Measurements from ENCODE around the gene HTRA3.

HTRA3 gene

GRCh38 chr4:8287343-8288280 is 18.1 kb downstream of the HTRA3 start:
- no peaks in the 10 kb centered on the region for H3K9me3 Mint-ChIP-seq
- no peak overlapping the region for H3K4me3 Mint-ChIP-seq
- H3K27me3 Mint-ChIP-seq (ENCODE audit: low read depth) = peaks cover 5% of the 10 kb centered on the region
- H3K36me3 Mint-ChIP-seq (ENCODE audit: low read depth) = no peaks in the 10 kb centered on the region
- peaks cover 19% of the 10 kb centered on the region for H3K4me1 Mint-ChIP-seq
- H3K27ac Mint-ChIP-seq = no peak overlapping the region
- TF ChIP-seq, protein P1, sequence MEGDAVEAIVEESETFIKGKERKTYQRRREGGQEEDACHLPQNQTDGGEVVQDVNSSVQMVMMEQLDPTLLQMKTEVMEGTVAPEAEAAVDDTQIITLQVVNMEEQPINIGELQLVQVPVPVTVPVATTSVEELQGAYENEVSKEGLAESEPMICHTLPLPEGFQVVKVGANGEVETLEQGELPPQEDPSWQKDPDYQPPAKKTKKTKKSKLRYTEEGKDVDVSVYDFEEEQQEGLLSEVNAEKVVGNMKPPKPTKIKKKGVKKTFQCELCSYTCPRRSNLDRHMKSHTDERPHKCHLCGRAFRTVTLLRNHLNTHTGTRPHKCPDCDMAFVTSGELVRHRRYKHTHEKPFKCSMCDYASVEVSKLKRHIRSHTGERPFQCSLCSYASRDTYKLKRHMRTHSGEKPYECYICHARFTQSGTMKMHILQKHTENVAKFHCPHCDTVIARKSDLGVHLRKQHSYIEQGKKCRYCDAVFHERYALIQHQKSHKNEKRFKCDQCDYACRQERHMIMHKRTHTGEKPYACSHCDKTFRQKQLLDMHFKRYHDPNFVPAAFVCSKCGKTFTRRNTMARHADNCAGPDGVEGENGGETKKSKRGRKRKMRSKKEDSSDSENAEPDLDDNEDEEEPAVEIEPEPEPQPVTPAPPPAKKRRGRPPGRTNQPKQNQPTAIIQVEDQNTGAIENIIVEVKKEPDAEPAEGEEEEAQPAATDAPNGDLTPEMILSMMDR (IDR thresholded peaks at IDR 0.05; ENCODE audit: unreplicated experiment in 3 of 3) = no peak

GRCh38 chr4:8289151-8289750 is 19.7 kb downstream of the HTRA3 start:
- TF ChIP-seq, protein P1 (IDR thresholded peaks at IDR 0.05; ENCODE audit: unreplicated experiment in 3 of 3) = no peak
- Mint-ChIP-seq H3K4me3 (no peak overlapping the region), H3K27me3 (ENCODE audit: low read depth) (peaks cover 5% of the 10 kb centered on the region), H3K27ac (no peak overlapping the region), H3K4me1 (peaks cover 10% of the 10 kb centered on the region), H3K9me3 (no peaks in the 10 kb centered on the region), H3K36me3 (ENCODE audit: low read depth) (peaks cover 3% of the 10 kb centered on the region)

- TF ChIP-seq, protein P1 (IDR thresholded peaks at IDR 0.05; ENCODE audit: unreplicated experiment in 3 of 3) = no peak
- peaks cover 9% of the 10 kb centered on the region for H3K36me3 Mint-ChIP-seq (ENCODE audit: low read depth)
- H3K27me3 Mint-ChIP-seq (ENCODE audit: low read depth) = peaks cover 4% of the 10 kb centered on the region
- H3K4me3 Mint-ChIP-seq = no peak overlapping the region
- peaks cover 4% of the 10 kb centered on the region for H3K9me3 Mint-ChIP-seq
- no peak overlapping the region for H3K27ac Mint-ChIP-seq
- H3K4me1 Mint-ChIP-seq = peaks cover 5% of the 10 kb centered on the region
Observed at GRCh38 chr4:8289956-8290700, 20.6 kb downstream of the HTRA3 start.

GRCh38 chr4:8290701-8290970 is 21.1 kb downstream of the HTRA3 start:
- no peak overlapping the region for H3K4me3 Mint-ChIP-seq
- no peak overlapping the region for H3K27ac Mint-ChIP-seq
- no peaks in the 10 kb centered on the region for H3K4me1 Mint-ChIP-seq
- H3K36me3 Mint-ChIP-seq (ENCODE audit: low read depth) = peaks cover 9% of the 10 kb centered on the region
- TF ChIP-seq, protein P1 (IDR thresholded peaks at IDR 0.05; ENCODE audit: unreplicated experiment in 3 of 3) = no peak
- H3K9me3 Mint-ChIP-seq = peaks cover 4% of the 10 kb centered on the region
- H3K27me3 Mint-ChIP-seq (ENCODE audit: low read depth) = no peaks in the 10 kb centered on the region

DNA sequence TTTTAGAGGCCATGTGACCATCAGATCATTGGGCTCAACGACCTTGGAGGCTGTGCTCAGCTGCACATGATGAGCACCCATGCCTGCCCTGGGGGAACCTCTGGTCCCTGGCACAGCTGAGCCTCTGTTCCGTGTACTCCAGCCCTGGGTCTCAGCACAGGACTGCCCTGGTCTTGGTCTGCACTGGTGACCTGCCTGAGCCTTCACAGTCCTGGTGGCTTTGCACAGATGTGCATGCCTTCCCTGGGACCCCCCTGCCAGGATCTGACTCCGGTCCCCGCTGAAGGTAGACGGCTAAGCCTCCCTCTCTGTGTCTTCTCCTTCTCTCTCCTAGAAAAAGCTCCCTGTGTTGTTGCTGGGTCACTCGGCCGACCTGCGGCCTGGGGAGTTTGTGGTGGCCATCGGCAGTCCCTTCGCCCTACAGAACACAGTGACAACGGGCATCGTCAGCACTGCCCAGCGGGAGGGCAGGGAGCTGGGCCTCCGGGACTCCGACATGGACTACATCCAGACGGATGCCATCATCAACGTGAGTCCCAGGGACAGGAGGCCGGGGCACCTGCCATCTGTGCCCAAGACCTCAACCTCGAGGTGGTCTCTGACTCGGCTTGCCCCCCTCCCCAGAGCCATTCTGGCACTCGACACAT is 21.6 kb downstream of the HTRA3 start:
- H3K4me3 Mint-ChIP-seq = no peak overlapping the region
- H3K27ac Mint-ChIP-seq = no peak overlapping the region
- TF ChIP-seq, protein P1 (IDR thresholded peaks at IDR 0.05; ENCODE audit: unreplicated experiment in 3 of 3) = no peak
- H3K36me3 Mint-ChIP-seq (ENCODE audit: low read depth) = peaks cover 9% of the 10 kb centered on the region
- peaks cover 4% of the 10 kb centered on the region for H3K9me3 Mint-ChIP-seq
- H3K4me1 Mint-ChIP-seq = no peaks in the 10 kb centered on the region
- no peaks in the 10 kb centered on the region for H3K27me3 Mint-ChIP-seq (ENCODE audit: low read depth)

All from nephron (organoid).